GM18907 (cell line): ENCODE results near the gene GHR.

Experiments used
- ATAC-seq: cut with Tn5 transposase; IDR thresholded peaks from one replicate; pipeline ENCODE4 v1.9.1; 2021; ENCODE audit warnings: mild to moderate bottlenecking, moderate library complexity; ENCODE audit not compliant: unreplicated experiment

GHR gene

GRCh38 chr5:42761791-42762190 lies 338.6 kb downstream of the GHR start:
- ATAC-seq: no peak

DNA sequence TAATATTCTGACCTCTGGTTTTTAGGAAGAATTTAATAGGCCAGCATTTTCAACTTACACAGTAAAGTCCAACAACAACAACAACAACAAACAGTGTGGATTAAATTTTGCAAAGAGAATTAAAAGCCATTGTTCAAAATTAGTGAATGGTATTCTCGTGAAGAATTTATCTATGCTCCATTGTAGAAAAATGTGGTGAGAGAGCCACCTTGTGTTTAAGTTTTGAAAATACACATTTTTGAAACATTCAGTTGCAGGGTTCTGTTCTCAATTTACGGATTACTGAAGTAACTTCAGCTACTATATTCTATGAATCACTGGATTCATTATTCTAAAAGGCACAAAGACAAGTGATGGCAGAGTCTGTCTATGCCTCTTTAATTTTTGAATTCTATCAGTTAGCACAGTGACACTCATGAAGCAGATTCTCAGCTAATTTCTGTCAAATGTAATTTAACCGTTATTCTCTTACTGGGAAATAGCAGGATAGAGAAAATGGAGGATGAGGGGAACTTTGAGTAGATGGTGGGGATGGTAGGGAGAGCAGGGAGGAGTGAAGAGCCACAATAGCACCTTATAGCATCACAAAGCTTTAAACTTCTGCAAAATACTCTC lies 344.4 kb downstream of the GHR start:
- ATAC-seq: no peak

DNA sequence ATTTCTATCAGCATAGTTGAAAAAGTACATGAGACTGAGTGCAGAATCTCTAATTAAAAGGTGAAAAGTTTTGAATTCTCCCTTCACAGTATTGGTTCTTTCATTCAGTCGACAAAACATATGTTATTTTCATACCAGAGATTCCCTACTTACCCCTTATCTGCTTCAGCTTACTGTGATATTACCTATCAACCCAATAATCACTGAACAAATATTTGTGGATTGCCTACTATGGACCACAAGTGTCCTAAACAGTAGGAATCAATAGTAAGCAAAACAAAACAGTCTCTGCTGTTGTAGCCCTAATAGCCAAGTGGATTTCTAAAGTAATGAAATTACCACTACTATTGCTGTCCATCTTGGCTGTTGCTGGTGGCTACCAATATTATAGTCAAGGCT lies 344.9 kb downstream of the GHR start:
- ATAC-seq: no peak

GRCh38 chr5:42770003-42770402 lies 346.8 kb downstream of the GHR start:
- ATAC-seq: no peak
